ENCODE data around the gene PAFAH2. TPM values are rescaled to one million over a fixed set of nuclear protein-coding genes. Genes with fewer than 3 reads are reported as not detected.

PAFAH2 gene
- total RNA-seq, 2 donors from 2014 or later = 8.4 to 10.1 TPM

DNA sequence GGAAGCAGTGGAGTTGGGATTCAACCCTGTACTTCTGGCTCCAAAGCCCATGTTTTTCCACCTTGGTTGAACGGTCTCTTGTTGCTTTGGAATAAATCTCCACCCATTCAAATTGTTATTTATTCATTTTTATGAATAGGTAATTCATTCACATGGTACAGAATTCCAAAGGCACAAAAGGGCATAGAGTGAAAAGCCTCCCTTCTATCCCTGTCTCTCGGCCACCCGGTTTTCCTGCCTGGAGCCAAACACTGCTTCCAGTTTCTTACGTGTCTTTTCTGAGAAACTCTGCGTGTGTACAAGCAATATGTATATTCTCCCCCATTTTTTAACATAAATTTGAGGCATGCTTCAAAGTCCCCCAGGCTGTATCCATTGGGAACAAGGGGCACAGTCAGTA is 27.7 kb upstream of the PAFAH2 start:
- H3K4me3 Mint-ChIP-seq = no peak overlapping the region
- peaks cover 9% of the 10 kb centered on the region for H3K4me1 Mint-ChIP-seq (ENCODE audit: low read depth)
- H3K36me3 Mint-ChIP-seq (ENCODE audit: insufficient read depth in 2 of 2) = no peaks in the 10 kb centered on the region
- H3K9me3 Mint-ChIP-seq = no peaks in the 10 kb centered on the region
- H3K27me3 Mint-ChIP-seq (ENCODE audit: low read depth) = no peaks in the 10 kb centered on the region
- no peak overlapping the region for H3K27ac Mint-ChIP-seq
- DNase-seq (no peak), ATAC-seq (replicated peaks in 1 of 2) (no peak)

DNA sequence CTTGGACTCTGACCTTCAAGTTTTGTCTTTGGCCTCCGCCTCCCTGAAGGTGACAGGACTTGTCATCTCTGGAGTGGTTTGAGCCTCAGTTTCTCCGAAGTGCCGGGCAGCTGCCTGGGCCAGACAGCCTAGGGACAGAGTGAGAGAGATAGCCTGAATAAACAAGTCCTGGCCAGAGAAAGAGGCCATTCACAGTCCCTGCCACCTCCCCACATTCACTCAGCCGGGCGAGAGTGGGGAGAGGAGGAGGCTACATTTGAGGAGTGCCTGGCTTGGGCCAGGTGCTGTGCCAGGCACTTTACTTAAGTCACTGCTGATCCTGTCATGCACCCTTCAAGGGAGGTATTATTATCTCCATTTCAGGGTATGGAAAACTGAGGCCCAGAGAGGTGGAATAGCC is 27.2 kb upstream of the PAFAH2 start:
- Mint-ChIP-seq H3K36me3 (ENCODE audit: insufficient read depth in 2 of 2) (no peaks in the 10 kb centered on the region), H3K27me3 (ENCODE audit: low read depth) (no peaks in the 10 kb centered on the region), H3K27ac (no peak overlapping the region), H3K9me3 (no peaks in the 10 kb centered on the region), H3K4me3 (no peak overlapping the region), H3K4me1 (ENCODE audit: low read depth) (peaks cover 10% of the 10 kb centered on the region)
- DNase-seq (no peak), ATAC-seq (replicated peaks in 1 of 2) (no peak)

DNA sequence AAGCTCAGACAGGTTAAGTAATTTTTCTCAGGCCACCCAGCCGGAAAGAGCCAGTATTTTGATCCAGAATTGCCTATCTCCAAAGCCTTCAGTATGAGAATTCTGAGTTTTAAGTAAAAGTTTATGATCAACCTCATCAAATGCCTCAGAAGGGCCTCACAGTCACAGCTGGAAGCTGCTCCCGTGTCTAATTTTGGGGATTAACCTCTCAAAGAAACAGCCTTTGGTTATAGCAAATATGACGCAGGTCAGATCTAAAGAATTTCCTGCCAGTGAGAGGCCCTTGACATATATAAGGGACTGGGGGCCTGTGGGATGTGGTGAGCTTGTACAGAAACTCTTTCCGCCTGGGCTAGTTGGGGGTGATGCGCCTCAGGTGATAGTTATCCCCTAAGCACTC is 26.0 kb upstream of the PAFAH2 start:
- DNase-seq (no peak), ATAC-seq (replicated peaks in 1 of 2) (no peak)
- no peaks in the 10 kb centered on the region for H3K27me3 Mint-ChIP-seq (ENCODE audit: low read depth)
- no peaks in the 10 kb centered on the region for H3K9me3 Mint-ChIP-seq
- no peaks in the 10 kb centered on the region for H3K36me3 Mint-ChIP-seq (ENCODE audit: insufficient read depth in 2 of 2)
- H3K4me3 Mint-ChIP-seq = no peak overlapping the region
- H3K4me1 Mint-ChIP-seq (ENCODE audit: low read depth) = peaks cover 18% of the 10 kb centered on the region
- no peak overlapping the region for H3K27ac Mint-ChIP-seq

DNA sequence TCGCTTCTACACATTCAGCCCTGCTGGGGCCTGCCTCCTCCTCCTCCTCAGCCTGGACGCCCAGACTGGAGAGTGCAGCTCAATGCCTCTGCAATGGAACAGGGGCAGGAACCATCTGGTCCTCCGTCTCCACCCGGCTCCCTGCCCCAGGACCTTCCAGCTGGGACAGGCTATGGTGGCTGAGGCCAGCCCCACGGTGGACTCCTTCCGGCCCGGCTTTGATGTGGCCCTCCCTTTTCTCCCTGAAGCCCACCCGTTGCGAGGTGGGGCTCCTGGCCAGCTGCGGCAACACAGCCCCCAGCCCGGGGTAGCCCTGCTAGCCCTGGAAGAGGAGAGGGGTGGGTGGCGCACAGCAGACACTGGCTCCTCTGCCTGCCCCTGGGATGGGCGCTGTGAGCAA is 25.1 kb upstream of the PAFAH2 start:
- Mint-ChIP-seq H3K4me3 (no peak overlapping the region), H3K4me1 (ENCODE audit: low read depth) (peaks cover 18% of the 10 kb centered on the region), H3K36me3 (ENCODE audit: insufficient read depth in 2 of 2) (no peaks in the 10 kb centered on the region)

DNA sequence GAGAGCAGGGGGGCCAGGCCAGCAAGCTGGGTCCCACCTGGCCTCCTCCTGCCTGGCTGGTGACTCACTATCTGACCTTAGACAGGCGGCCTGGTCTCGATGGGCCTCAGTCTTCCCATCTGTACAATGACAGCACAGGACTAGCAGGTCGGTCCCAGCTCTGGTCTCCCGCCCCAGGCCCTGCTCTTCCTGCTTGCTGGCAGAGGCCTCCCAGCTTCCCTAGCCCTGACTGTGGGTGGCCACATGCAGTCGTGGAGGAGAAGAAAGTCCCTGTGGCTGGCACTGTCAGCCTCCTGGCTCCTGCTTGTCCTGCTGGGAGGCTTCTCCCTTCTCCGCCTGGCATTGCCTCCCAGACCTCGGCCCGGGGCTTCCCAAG is 24.5 kb upstream of the PAFAH2 start:
- H3K36me3 Mint-ChIP-seq (ENCODE audit: insufficient read depth in 2 of 2) = no peaks in the 10 kb centered on the region
- H3K4me3 Mint-ChIP-seq = no peak overlapping the region
- no peaks in the 10 kb centered on the region for H3K27me3 Mint-ChIP-seq (ENCODE audit: low read depth)
- no peak overlapping the region for H3K27ac Mint-ChIP-seq
- H3K9me3 Mint-ChIP-seq = no peaks in the 10 kb centered on the region
- DNase-seq (no peak), ATAC-seq (replicated peaks in 1 of 2) (no peak)
- H3K4me1 Mint-ChIP-seq (ENCODE audit: low read depth) = peaks cover 15% of the 10 kb centered on the region

More for the DNA sequence above, 25.1 kb upstream of the PAFAH2 start:
- ATAC-seq (replicated peaks in 1 of 2) = no peak
- Mint-ChIP-seq H3K27ac (no peak overlapping the region), H3K9me3 (no peaks in the 10 kb centered on the region), H3K27me3 (ENCODE audit: low read depth) (no peaks in the 10 kb centered on the region)
- no peak for DNase-seq

DNA sequence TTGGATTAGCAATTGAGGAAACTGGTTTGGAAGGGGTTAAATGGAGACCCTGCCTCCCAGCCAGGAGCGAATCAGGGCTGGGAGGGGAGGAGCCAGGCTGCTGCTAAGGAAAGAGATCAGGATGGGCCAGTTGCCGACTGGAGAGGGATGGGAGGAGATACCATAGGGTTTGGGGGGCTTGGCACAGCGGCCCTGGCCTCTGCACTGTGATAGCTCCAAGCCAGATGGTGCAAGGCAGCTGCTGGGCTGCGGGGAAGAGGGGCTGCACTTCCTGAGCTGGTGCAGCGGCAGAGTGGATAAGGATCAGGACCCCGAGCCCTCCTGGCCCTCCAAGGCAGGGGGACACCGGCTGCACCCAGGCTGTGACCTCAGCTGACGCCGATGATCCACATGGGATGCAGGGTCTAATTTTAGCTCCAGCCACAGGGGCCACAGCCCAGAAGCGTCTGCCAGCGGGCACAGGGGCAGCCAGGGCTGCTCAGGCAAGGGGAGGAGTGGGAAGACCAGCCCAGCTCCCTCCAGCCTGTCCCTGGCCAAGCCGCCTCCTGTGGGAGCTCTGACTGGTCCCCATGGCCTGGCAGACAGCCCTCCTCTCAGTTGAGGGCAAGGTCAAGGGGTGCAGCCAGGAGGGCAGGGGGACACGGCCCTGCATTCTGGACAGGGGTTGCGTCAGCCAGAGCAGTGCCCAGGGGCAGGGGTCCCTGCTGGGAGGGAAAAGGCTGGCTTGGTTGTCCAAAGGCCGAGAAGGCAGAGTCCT is 24.0 kb upstream of the PAFAH2 start, which contains the start of gene EXTL1:
Gene EXTL1 (plus strand): TSS at position 129 of the 757 bp plus-strand sequence. CDS start 872 bp downstream, outside the sequence.
- H3K27ac Mint-ChIP-seq = no peak within 1 kb of the TSS
- ATAC-seq (replicated peaks in 1 of 2) (no peak), DNase-seq (no peak)
- H3K27me3 Mint-ChIP-seq (ENCODE audit: low read depth) = no peaks in the 10 kb centered on the region
- H3K4me1 Mint-ChIP-seq (ENCODE audit: low read depth) = peaks cover 17% of the 10 kb centered on the region
- H3K36me3 Mint-ChIP-seq (ENCODE audit: insufficient read depth in 2 of 2) = no peaks in the 10 kb centered on the region
- H3K9me3 Mint-ChIP-seq = no peaks in the 10 kb centered on the region
- no peak within 1 kb of the TSS for H3K4me3 Mint-ChIP-seq

DNA sequence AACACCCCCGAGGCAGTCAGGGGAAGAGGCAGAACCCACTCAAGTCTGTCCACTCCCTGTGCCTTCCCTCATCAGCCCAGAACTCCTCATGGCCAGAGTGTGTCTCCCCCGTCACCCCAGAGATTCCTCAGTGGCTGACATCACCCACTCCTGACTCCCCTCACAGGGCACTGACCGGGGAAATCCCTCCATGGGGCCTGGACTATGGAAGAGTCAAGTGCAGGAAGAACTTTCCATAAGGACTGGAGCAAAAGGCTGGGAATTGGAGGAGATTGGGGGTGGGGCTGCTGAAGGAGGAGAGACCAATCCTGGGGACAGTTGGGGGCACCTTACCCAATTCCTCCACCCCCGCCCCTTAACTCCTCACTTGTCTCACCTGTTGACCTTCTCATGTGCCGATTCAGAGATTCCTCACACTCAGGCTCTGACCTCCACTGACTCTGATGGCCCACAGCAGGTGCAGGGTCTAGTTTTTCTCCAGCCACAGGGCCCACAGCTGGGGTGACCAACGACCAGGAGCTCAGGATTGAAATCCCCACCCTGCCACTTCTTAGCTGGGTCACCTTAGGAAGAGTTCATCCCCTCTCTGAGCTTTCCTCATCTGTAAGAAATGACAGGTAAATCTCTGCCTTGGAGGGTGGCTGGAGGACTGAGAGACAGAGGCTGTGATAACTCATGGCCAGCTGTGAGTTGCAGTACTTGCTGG is 23.2 kb upstream of the PAFAH2 start:
- H3K4me3 Mint-ChIP-seq = no peak overlapping the region
- no peaks in the 10 kb centered on the region for H3K9me3 Mint-ChIP-seq
- ATAC-seq (replicated peaks in 1 of 2) (no peak), DNase-seq (no peak)
- H3K4me1 Mint-ChIP-seq (ENCODE audit: low read depth) = peaks cover 20% of the 10 kb centered on the region
- H3K27ac Mint-ChIP-seq = no peak overlapping the region
- no peaks in the 10 kb centered on the region for H3K36me3 Mint-ChIP-seq (ENCODE audit: insufficient read depth in 2 of 2)
- no peaks in the 10 kb centered on the region for H3K27me3 Mint-ChIP-seq (ENCODE audit: low read depth)

DNA sequence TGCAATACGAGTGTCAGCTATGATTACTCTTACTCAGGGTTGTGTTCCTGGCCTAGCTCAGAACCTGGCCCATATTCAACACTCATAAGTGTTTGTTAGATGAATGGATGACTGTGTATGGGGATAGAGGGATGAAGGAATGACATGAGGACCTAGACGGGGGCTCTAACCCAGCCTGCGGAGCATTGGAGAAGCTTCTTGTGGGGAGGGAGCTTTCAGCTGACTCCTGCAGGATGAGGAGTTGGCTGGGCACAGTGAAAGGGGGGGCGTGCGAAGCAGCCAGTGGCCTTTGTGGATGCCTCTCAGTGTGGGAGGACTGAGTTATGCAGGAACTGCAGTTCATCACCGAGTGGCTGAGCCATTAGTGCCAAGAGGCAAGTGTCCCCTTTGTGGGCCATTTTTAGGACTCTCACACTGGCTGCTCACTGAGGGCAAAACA is 22.5 kb upstream of the PAFAH2 start:
- Mint-ChIP-seq H3K36me3 (ENCODE audit: insufficient read depth in 2 of 2) (no peaks in the 10 kb centered on the region), H3K9me3 (no peaks in the 10 kb centered on the region), H3K27me3 (ENCODE audit: low read depth) (no peaks in the 10 kb centered on the region), H3K4me1 (ENCODE audit: low read depth) (peaks cover 20% of the 10 kb centered on the region), H3K27ac (no peak overlapping the region), H3K4me3 (no peak overlapping the region)
- no peak for DNase-seq
- ATAC-seq (replicated peaks in 1 of 2) = no peak

DNA sequence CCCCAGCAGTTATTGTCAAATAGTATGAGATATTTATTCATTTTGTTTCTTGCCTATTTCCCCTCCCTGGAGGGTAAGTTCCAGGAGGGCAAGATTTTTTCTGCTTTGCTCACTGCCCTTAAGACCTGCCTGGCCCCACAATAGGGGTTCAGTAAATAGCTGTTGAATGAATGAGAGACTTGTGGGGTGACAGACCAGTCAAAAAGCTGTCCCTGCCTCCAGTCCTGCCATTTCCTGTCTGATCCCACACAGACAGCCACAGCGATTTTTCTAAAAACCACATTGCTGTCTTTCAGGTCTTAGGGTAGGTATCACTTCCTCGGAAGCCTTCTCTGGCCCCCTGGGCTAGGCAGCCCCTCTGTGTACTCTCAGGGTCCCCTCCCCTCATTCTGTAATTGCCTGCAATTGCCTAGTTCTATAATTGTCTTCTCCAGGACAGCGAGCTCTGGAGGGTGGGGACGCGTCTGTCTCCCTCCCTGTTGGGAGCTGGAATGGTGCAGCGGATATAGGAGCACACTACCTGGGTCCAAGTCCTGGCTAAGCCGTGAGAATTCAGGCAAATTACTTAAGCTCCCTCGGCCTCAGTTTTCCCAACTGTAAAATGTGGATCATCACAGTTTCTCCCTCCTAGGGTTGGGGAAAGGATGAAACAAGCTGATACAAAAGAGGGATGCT is 21.9 kb upstream of the PAFAH2 start:
- Mint-ChIP-seq H3K9me3 (no peaks in the 10 kb centered on the region), H3K27me3 (ENCODE audit: low read depth) (no peaks in the 10 kb centered on the region), H3K36me3 (ENCODE audit: insufficient read depth in 2 of 2) (no peaks in the 10 kb centered on the region), H3K27ac (no peak overlapping the region), H3K4me1 (ENCODE audit: low read depth) (peaks cover 20% of the 10 kb centered on the region), H3K4me3 (no peak overlapping the region)
- DNase-seq (no peak), ATAC-seq (replicated peaks in 1 of 2) (no peak)

DNA sequence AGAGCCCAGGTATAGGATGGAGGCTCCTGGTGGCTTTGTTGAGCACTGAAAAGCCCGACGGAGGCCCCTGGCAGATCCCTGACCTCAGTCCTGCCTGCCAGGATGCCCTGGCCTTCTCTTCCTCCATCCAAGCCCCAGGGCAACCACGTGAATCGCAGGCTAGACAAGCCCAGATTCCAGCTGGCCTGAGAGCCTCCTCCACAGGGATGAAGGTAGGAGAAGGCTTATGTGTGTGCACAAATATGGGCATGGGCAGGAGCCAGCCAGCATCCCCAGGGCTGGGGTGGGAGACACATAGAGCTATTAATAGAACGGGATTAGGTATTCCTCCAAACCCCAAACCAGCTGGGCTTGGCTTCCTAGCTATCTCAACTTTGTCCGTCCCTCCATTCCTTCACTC is 19.7 kb upstream of the PAFAH2 start:
- ATAC-seq (replicated peaks in 1 of 2) = no peak
- peaks cover 20% of the 10 kb centered on the region for H3K4me1 Mint-ChIP-seq (ENCODE audit: low read depth)
- DNase-seq = no peak
- no peak overlapping the region for H3K4me3 Mint-ChIP-seq
- H3K36me3 Mint-ChIP-seq (ENCODE audit: insufficient read depth in 2 of 2) = no peaks in the 10 kb centered on the region
- no peaks in the 10 kb centered on the region for H3K9me3 Mint-ChIP-seq
- H3K27me3 Mint-ChIP-seq (ENCODE audit: low read depth) = no peaks in the 10 kb centered on the region
- H3K27ac Mint-ChIP-seq = no peak overlapping the region

DNA sequence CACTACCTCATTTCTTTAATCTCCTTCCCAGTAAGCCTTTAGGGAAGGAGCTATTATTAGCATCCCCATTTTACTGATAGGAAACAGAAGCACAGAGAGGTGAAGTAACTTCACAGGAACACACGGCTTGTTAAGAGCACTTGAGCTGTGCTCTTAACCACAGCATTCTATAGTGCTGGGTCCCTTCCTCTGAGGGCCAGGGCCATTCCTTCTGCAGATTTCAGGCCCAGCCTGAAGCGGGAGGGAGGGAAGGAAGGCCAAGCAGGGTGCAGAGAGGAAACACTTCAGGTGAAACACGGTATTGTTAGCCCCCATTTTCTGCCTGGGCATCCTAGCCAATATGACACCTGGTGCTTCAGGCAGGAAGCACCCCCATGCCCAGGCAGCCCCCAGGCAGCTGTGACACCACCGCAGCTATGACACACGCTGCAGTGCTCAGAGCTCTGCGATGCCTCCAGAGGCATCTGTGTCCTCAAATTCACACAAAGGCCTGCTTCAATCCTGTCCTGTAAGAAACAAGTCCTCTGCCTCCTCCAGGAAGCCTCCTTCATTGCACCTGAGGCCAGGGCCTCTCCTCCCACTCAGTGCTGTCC is 19.2 kb upstream of the PAFAH2 start:
- no peaks in the 10 kb centered on the region for H3K36me3 Mint-ChIP-seq (ENCODE audit: insufficient read depth in 2 of 2)
- no peaks in the 10 kb centered on the region for H3K27me3 Mint-ChIP-seq (ENCODE audit: low read depth)
- H3K4me3 Mint-ChIP-seq = no peak overlapping the region
- H3K9me3 Mint-ChIP-seq = no peaks in the 10 kb centered on the region
- no peak overlapping the region for H3K27ac Mint-ChIP-seq
- ATAC-seq (replicated peaks in 1 of 2) (peak; percentile 63 to 70), DNase-seq (no peak)
- H3K4me1 Mint-ChIP-seq (ENCODE audit: low read depth) = peaks cover 20% of the 10 kb centered on the region

DNA sequence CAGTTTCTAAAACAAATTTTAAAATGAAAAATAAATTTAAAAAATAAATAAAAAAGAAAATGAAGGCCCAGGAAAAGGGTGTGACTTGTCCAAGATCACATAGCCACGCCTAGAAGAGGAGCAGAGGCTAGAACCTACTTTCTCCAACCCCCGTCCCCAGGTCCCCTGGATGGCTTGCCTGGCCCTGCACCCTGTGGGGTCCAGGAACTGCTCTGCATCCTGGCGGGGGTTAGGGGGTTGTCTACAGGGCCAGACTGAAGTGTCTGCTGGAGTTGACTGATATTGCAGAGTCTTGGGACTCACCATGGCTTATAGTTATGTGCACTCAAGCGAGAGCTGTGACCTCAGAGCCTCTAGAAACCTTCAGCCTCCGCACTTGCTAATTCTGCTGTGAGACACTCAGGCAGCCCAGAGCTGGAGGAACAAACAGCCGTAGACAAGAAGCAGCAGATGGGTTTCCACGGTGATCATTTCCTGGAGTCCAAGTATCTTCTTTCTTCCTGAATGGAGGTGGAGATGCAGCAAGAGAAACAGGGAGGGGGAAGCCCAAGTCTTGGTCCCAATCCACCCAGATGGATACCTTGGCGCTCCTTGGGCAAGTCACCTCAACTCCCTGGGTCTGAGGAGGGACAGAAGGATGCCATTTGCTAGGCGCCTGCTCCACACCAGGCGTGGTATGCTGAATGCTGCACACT is 18.5 kb upstream of the PAFAH2 start:
- H3K36me3 Mint-ChIP-seq (ENCODE audit: insufficient read depth in 2 of 2) = no peaks in the 10 kb centered on the region
- no peaks in the 10 kb centered on the region for H3K9me3 Mint-ChIP-seq
- no peak for DNase-seq
- H3K27me3 Mint-ChIP-seq (ENCODE audit: low read depth) = no peaks in the 10 kb centered on the region
- ATAC-seq (replicated peaks in 1 of 2) = peak in 1 of 2 donors; percentile 7
- peaks cover 20% of the 10 kb centered on the region for H3K4me1 Mint-ChIP-seq (ENCODE audit: low read depth)
- H3K27ac Mint-ChIP-seq = no peak overlapping the region
- no peak overlapping the region for H3K4me3 Mint-ChIP-seq

All from activated T-cell treated with anti-CD3 and anti-CD28 coated beads, Interleukin-2, amount 50 U/mL, for 72 hours (primary cell).